CD8-positive, alpha-beta memory T cell (primary cell): ENCODE data around the gene VWC2L. TPM values are rescaled to one million over a fixed set of nuclear protein-coding genes. Genes with fewer than 3 reads are reported as not detected.

Experiments used
- CTCF ChIA-PET: fragments of 350-600 bp; sonication (Branson Sonifier 250); formaldehyde crosslinking; loops from one replicate; lab custom pipeline; 2021; ENCODE audit warnings: antibody characterized with exemption; lab: Charles Lee
- POLR2A ChIA-PET: fragments of 350-600 bp; sonication (Branson Sonifier 250); formaldehyde crosslinking; loops from one replicate; lab custom pipeline; 2021; ENCODE audit warnings: antibody characterized with exemption; lab: Charles Lee
- DNase-seq, 5 donors: peaks; one replicate each; pipeline versions ENCODE4 v3.0.0 to v3.0.0-alpha.2; 2020 to 2022; ENCODE audit warnings: mixed read lengths in 1 of 5
- H3K27ac ChIP-seq: one replicate; pipeline ENCODE4 v1.7.0; 2013; ENCODE audit warnings: low read depth, mild to moderate bottlenecking, low read length, moderate library complexity
- H3K27me3 ChIP-seq: 2 replicates; pipeline ENCODE4 v1.7.0; 2013; ENCODE audit warnings: low read length, mild to moderate bottlenecking; ENCODE audit not compliant: insufficient read depth, poor library complexity, severe bottlenecking
- H3K36me3 ChIP-seq: 2 replicates; pipeline ENCODE4 v1.7.0; 2013; ENCODE audit warnings: mild to moderate bottlenecking, low read length, moderate library complexity; ENCODE audit not compliant: insufficient read depth
- H3K4me1 ChIP-seq: 2 replicates; pipeline ENCODE4 v1.7.0; 2013; ENCODE audit warnings: mild to moderate bottlenecking, low read length, moderate library complexity; ENCODE audit not compliant: insufficient read depth
- H3K4me3 ChIP-seq: 2 replicates; pipeline ENCODE4 v1.7.0; 2013; ENCODE audit warnings: mild to moderate bottlenecking, low read length
- H3K9me3 ChIP-seq: 2 replicates; pipeline ENCODE4 v1.7.0; 2013; ENCODE audit warnings: mild to moderate bottlenecking, low read length
- H3K27ac Mint-ChIP-seq, 8 donors: one replicate each; pipeline ENCODE4 v1.8.0; 2020 to 2021; ENCODE audit warnings: mixed read lengths in 8 of 8, mild to moderate bottlenecking in 6 of 8, inconsistent platforms in 3 of 8, moderate library complexity in 3 of 8
- H3K27me3 Mint-ChIP-seq, 2 donors: one replicate each; pipeline ENCODE4 v1.8.0; 2020 to 2021; ENCODE audit warnings: mixed read lengths in 2 of 2, mild to moderate bottlenecking in 1 of 2, moderate library complexity in 1 of 2
- H3K36me3 Mint-ChIP-seq, 3 donors: one replicate each; pipeline ENCODE4 v1.8.0; 2020 to 2021; ENCODE audit warnings: mixed read lengths in 3 of 3, inconsistent platforms in 1 of 3, mild to moderate bottlenecking in 1 of 3
- H3K4me1 Mint-ChIP-seq, 3 donors: one replicate each; pipeline ENCODE4 v1.8.0; 2020 to 2021; ENCODE audit warnings: mixed read lengths in 3 of 3, inconsistent platforms in 1 of 3, mild to moderate bottlenecking in 1 of 3
- H3K4me3 Mint-ChIP-seq, 7 donors: one replicate each; pipeline ENCODE4 v1.8.0; 2020 to 2021; ENCODE audit warnings: mixed read lengths in 7 of 7, mild to moderate bottlenecking in 6 of 7, moderate library complexity in 4 of 7, inconsistent platforms in 2 of 7
- H3K9me3 Mint-ChIP-seq, 5 donors: one replicate each; pipeline ENCODE4 v1.8.0; 2020 to 2022; ENCODE audit warnings: mixed read lengths in 5 of 5, mild to moderate bottlenecking in 3 of 5, moderate library complexity in 2 of 5, inconsistent platforms in 1 of 5
- polyA plus RNA-seq: library from polyadenylated mRNA; unstranded; fragments of 300-500 nt; fragmentation: Illumina TruSeq; gene quantifications from one replicate; pipeline ENCODE4 v1.2.3, GENCODE V29; 2021
- total RNA-seq, 2 experiments: library from RNA; stranded (reverse); gene quantifications; one replicate each; pipeline ENCODE4 v1.2.3, GENCODE V29; 2021

Gene VWC2L
- total and polyA plus RNA-seq, 3 experiments from 2014 or later: not detected

DNA sequence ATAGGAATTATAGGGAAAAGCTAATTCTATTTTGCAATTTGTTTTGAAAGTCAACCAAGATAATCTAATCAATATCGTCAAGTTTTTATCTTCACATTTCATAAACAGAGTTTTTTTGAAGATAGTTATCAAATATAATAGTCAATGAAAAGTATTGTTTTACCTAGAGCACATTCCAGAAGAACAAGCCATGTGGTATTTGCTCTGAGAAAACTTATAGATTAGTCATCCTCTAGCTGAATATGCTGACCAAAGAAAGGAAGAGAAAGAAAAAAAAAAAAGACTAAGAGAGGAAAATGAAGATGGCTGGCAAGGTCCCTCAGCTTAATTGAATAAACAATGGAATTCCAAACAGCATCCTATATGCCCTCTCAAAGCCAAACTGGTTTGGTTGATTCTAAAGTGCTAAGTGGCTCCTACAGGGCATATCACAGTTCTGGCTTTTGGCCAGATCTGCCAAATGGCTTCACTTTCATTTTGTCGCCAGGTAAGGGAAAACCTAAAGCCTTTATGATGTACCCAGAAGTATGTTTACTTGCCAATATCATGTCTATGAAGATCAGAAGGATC is 132.6 kb downstream of the VWC2L start:
- Mint-ChIP-seq H3K27ac (no peak overlapping the region), H3K36me3 (no peaks in the 10 kb centered on the region), H3K9me3 (peaks cover 0 to 2% (median 0%) of the 10 kb centered on the region in 5 donors), H3K4me1 (peaks cover 0 to 5% (median 0%) of the 10 kb centered on the region in 3 donors), H3K27me3 (no peaks in the 10 kb centered on the region), H3K4me3 (no peak overlapping the region)
- Histone ChIP-seq H3K4me3 (no peak overlapping the region), H3K36me3 (no peaks in the 10 kb centered on the region), H3K4me1 (no peaks in the 10 kb centered on the region), H3K27me3 (no peaks in the 10 kb centered on the region), H3K9me3 (no peaks in the 10 kb centered on the region), H3K27ac (no peak overlapping the region)
- no peak for DNase-seq
- POLR2A ChIA-PET: no interaction called here
- CTCF ChIA-PET: no interaction called here

DNA sequence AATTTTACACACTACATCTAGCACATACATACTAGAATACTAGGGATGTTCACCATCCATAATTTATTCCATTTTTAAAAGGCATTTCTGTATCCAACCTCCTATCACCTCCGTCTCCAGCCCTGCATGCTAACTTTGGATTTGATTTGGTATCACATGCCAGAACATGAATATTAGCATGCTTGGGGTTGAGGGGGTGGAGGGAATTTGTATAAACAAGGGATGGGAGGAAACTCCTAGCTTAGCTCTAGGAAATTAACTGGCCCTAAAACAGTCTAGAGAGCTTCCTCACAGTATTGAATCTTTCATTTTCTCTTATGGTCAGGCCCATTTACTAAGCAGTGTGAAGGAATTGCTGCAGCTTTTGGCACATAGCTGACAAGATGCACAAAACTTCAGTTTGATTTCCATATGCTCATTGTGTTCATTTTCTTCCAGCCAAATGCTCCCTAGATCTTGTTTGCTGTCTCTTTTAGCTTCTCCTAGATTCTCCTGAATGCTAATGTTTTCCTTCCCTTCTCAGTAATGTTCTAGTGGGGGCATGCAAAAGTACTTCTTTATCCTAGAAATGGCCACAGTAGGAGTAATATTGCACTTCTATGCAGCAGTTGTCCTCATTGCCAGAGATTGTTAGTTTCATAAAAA is 135.2 kb downstream of the VWC2L start:
- Mint-ChIP-seq H3K9me3 (peaks cover 0 to 2% (median 0%) of the 10 kb centered on the region in 5 donors), H3K36me3 (no peaks in the 10 kb centered on the region), H3K4me1 (peaks cover 0 to 5% (median 0%) of the 10 kb centered on the region in 3 donors), H3K27ac (no peak overlapping the region), H3K27me3 (peaks cover 0 to 2% of the 10 kb centered on the region in 2 donors), H3K4me3 (no peak overlapping the region)
- H3K27me3 ChIP-seq: no peaks in the 10 kb centered on the region
- H3K36me3 ChIP-seq: no peaks in the 10 kb centered on the region
- H3K4me1 ChIP-seq: no peaks in the 10 kb centered on the region
- CTCF ChIA-PET: no interaction called here
- no peak for DNase-seq
- H3K27ac ChIP-seq: no peak overlapping the region
- no peaks in the 10 kb centered on the region for H3K9me3 ChIP-seq
- no peak overlapping the region for H3K4me3 ChIP-seq
- POLR2A ChIA-PET: no interaction called here

DNA sequence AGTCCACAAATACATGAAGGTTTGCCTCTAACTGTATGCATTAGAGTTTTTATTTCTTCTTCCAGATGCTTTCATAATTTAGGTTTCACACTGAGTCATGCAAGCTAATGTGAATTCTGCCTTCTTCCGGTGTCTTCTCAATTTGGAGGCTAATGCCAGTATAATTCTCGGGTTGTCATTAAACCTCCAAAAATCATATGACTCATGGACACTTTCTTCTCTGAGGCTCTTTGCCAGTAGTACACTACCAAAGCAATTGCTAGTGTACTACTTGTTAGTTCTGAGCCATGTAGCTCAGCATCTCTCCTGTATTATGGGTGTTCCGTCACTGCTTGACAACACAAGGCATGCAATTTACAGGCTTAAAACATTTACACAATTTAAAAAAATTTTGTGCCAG is 137.1 kb downstream of the VWC2L start:
- Histone ChIP-seq H3K4me1 (no peaks in the 10 kb centered on the region), H3K27ac (no peak overlapping the region), H3K36me3 (no peaks in the 10 kb centered on the region), H3K27me3 (no peaks in the 10 kb centered on the region), H3K9me3 (no peaks in the 10 kb centered on the region), H3K4me3 (no peak overlapping the region)
- H3K27me3 Mint-ChIP-seq: peaks cover 0 to 2% of the 10 kb centered on the region in 2 donors
- no peaks in the 10 kb centered on the region for H3K36me3 Mint-ChIP-seq
- no peak overlapping the region for H3K4me3 Mint-ChIP-seq
- H3K4me1 Mint-ChIP-seq: peaks cover 0 to 5% (median 0%) of the 10 kb centered on the region in 3 donors
- peaks cover 0 to 2% (median 0%) of the 10 kb centered on the region in 5 donors for H3K9me3 Mint-ChIP-seq
- ChIA-PET CTCF (no interaction called here), POLR2A (no interaction called here)
- no peak overlapping the region for H3K27ac Mint-ChIP-seq
- no peak for DNase-seq

DNA sequence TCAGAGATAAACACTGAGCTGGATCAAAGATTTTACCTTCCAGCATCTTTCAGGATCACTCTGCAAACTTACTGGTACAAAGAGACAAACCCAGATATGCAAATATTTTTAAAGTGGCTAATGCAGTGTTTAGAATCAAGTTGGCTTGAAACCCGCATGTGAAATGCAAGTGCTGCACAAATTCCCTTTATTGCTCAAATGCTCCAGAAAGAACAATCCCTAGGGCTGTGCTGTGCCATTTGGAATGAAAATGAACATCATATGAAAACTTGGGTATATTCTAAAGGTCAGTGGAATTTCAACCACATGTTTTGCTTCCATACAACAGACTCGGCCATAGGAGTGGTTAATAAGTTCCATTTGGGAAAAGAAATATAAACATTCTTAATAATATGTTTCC is 139.1 kb downstream of the VWC2L start:
- Mint-ChIP-seq H3K4me3 (no peak overlapping the region), H3K27ac (no peak overlapping the region), H3K36me3 (no peaks in the 10 kb centered on the region), H3K27me3 (peaks cover 0 to 2% of the 10 kb centered on the region in 2 donors), H3K4me1 (no peaks in the 10 kb centered on the region), H3K9me3 (peaks cover 0 to 2% (median 0%) of the 10 kb centered on the region in 5 donors)
- Histone ChIP-seq H3K4me3 (no peak overlapping the region), H3K4me1 (no peaks in the 10 kb centered on the region), H3K27me3 (no peaks in the 10 kb centered on the region), H3K36me3 (no peaks in the 10 kb centered on the region), H3K27ac (no peak overlapping the region), H3K9me3 (no peaks in the 10 kb centered on the region)
- POLR2A ChIA-PET: no interaction called here
- CTCF ChIA-PET: no interaction called here
- DNase-seq: no peak

DNA sequence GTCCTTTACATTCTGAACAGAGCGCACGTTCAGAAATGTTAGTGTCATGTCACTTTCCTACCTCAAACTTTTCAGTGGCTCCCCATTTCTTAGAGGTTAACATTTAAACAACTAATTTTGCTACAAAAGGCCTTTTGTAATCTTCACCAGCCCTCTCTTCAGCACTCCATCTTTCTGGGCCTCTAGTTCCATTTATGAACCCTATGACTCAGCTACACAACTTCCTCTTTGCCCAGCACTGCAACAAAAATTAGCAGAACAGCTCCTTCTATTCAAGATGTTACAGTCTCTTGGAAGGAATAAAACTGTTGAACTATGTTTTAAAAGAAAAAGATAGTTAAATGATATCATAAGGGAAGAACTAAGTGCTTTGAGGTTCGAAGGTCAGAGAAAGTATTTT is 139.9 kb downstream of the VWC2L start:
- no peak for DNase-seq
- H3K9me3 ChIP-seq: no peaks in the 10 kb centered on the region
- no peak overlapping the region for H3K4me3 Mint-ChIP-seq
- H3K27me3 Mint-ChIP-seq: peaks cover 0 to 2% of the 10 kb centered on the region in 2 donors
- H3K4me1 ChIP-seq: no peaks in the 10 kb centered on the region
- H3K36me3 ChIP-seq: no peaks in the 10 kb centered on the region
- H3K9me3 Mint-ChIP-seq: peaks cover 0 to 4% (median 0%) of the 10 kb centered on the region in 5 donors
- H3K27ac Mint-ChIP-seq: no peak overlapping the region
- no peaks in the 10 kb centered on the region for H3K4me1 Mint-ChIP-seq
- H3K36me3 Mint-ChIP-seq: no peaks in the 10 kb centered on the region
- no peak overlapping the region for H3K4me3 ChIP-seq
- CTCF ChIA-PET: no interaction called here
- H3K27me3 ChIP-seq: no peaks in the 10 kb centered on the region
- POLR2A ChIA-PET: no interaction called here
- H3K27ac ChIP-seq: no peak overlapping the region

DNA sequence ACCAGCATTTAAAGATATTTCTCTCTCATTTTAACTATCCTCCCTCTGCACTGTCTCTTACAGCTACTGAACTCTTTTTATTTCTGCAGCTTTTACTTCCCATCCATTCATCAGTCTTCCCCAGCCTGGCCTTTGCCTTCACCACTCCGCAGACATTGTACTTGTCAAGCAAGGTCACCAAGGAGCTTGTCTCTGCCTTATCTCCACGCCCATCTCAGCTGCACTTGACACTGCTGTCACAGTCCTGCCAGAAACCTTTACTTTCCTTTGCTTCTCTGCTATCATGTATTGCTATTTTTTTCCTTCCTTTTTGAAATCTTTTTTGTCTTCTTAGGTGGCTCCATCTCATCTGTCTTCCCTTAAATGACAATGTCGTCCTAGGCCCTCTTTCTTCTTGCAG is 147.0 kb downstream of the VWC2L start:
- no peak overlapping the region for H3K4me3 Mint-ChIP-seq
- Histone ChIP-seq H3K27ac (no peak overlapping the region), H3K27me3 (no peaks in the 10 kb centered on the region), H3K36me3 (no peaks in the 10 kb centered on the region), H3K4me3 (no peak overlapping the region), H3K4me1 (no peaks in the 10 kb centered on the region), H3K9me3 (no peaks in the 10 kb centered on the region)
- H3K27me3 Mint-ChIP-seq: peaks cover 0 to 4% of the 10 kb centered on the region in 2 donors
- no peak for DNase-seq
- no peak overlapping the region for H3K27ac Mint-ChIP-seq
- ChIA-PET CTCF (interaction anchor here (0.8 kb wide), 1 partner anchor 18 kb away, joined by 3 read pairs; no protein-coding TSS in a partner anchor), POLR2A (no interaction called here)
- peaks cover 0 to 4% (median 1%) of the 10 kb centered on the region in 5 donors for H3K9me3 Mint-ChIP-seq
- H3K4me1 Mint-ChIP-seq: no peaks in the 10 kb centered on the region
- no peaks in the 10 kb centered on the region for H3K36me3 Mint-ChIP-seq

DNA sequence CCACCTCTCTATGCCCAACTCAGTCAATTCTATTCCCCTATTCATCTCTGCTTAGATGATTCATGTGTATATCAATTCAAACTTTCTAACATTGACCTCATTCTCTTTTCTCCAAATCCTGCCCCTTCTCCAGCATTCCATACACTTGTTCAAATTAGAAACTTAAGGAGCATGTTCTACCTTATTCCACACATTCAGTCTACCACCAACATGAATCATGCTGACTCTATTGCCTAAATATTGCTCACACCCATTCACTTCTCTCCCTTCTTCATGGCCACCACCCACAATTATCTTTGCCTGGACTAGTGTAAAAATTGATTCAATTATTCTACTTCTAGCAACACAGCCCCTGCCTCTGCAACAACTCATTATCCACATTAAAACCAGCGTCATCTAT is 147.5 kb downstream of the VWC2L start:
- no peak for DNase-seq
- Mint-ChIP-seq H3K27ac (no peak overlapping the region), H3K27me3 (peaks cover 0 to 4% of the 10 kb centered on the region in 2 donors), H3K9me3 (peaks cover 0 to 4% (median 1%) of the 10 kb centered on the region in 5 donors), H3K36me3 (no peaks in the 10 kb centered on the region), H3K4me1 (no peaks in the 10 kb centered on the region), H3K4me3 (no peak overlapping the region)
- Histone ChIP-seq H3K36me3 (no peaks in the 10 kb centered on the region), H3K4me1 (no peaks in the 10 kb centered on the region), H3K4me3 (no peak overlapping the region), H3K27ac (no peak overlapping the region), H3K9me3 (no peaks in the 10 kb centered on the region), H3K27me3 (no peaks in the 10 kb centered on the region)
- ChIA-PET POLR2A (no interaction called here), CTCF (no interaction called here)

DNA sequence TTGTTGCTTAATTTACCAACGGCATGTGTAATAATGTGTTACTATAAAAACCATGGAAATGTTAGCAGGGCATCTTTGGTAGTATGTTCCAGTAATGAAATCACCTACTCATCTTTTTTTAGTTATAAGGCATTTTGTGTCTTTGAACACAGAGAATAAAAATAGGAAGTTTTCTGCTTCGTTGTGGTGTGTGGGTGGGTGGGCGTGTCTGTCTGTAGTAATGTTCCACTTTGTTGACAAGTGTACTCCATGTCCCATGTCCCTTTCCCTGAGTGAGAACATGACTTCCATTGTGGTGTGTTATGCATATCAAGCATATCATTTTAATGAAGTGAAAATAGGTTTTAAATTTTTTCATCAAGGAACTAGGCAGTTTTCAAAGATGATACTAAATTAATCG is 149.3 kb downstream of the VWC2L start:
- no peak overlapping the region for H3K27ac ChIP-seq
- no peaks in the 10 kb centered on the region for H3K27me3 ChIP-seq
- no peak for DNase-seq
- H3K9me3 ChIP-seq: no peaks in the 10 kb centered on the region
- POLR2A ChIA-PET: no interaction called here
- H3K4me1 ChIP-seq: no peaks in the 10 kb centered on the region
- Mint-ChIP-seq H3K27me3 (peaks cover 0 to 8% of the 10 kb centered on the region in 2 donors), H3K4me3 (no peak overlapping the region), H3K9me3 (peaks cover 0 to 7% (median 2%) of the 10 kb centered on the region in 5 donors), H3K4me1 (no peaks in the 10 kb centered on the region), H3K27ac (no peak overlapping the region), H3K36me3 (no peaks in the 10 kb centered on the region)
- CTCF ChIA-PET: no interaction called here
- H3K4me3 ChIP-seq: no peak overlapping the region
- H3K36me3 ChIP-seq: no peaks in the 10 kb centered on the region
